ENCODE results near the gene SCFD2. TPM values are rescaled to one million over a fixed set of nuclear protein-coding genes. Genes with fewer than 3 reads are reported as not detected.

Gene SCFD2
- polyA plus RNA-seq, 3 donors: 5.4 to 9.4 (median 6.7) TPM

DNA sequence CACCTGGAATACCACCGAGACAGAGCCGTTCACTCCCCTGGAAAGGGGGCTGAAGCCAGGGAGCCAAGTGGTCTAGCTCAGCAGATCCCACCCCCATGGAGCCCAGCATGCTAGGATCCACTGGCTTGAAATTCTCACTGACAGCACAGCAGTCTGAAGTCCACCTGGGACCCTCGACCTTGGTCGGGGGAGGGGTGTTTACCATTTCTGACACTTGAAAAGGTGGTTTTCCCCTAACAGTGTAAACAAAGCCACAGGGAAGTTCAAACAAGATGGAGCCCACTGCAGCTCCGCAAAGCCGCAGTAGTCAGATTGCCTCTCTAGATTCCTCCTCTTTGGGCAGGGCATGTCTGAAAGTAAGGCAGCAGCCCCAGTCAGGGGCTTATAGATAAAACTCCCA lies 260.5 kb downstream of the SCFD2 start:
- Mint-ChIP-seq H3K36me3 (peaks cover 0 to 2% of the 10 kb centered on the region in 2 donors), H3K4me3 (no peak overlapping the region), H3K4me1 (no peaks in the 10 kb centered on the region), H3K27me3 (ENCODE audit: low read depth in 3 of 3) (no peaks in the 10 kb centered on the region), H3K27ac (no peak overlapping the region), H3K9me3 (peaks cover 3 to 21% (median 16%) of the 10 kb centered on the region in 7 donors)
- TF ChIP-seq, protein P1, sequence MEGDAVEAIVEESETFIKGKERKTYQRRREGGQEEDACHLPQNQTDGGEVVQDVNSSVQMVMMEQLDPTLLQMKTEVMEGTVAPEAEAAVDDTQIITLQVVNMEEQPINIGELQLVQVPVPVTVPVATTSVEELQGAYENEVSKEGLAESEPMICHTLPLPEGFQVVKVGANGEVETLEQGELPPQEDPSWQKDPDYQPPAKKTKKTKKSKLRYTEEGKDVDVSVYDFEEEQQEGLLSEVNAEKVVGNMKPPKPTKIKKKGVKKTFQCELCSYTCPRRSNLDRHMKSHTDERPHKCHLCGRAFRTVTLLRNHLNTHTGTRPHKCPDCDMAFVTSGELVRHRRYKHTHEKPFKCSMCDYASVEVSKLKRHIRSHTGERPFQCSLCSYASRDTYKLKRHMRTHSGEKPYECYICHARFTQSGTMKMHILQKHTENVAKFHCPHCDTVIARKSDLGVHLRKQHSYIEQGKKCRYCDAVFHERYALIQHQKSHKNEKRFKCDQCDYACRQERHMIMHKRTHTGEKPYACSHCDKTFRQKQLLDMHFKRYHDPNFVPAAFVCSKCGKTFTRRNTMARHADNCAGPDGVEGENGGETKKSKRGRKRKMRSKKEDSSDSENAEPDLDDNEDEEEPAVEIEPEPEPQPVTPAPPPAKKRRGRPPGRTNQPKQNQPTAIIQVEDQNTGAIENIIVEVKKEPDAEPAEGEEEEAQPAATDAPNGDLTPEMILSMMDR (IDR thresholded peaks at IDR 0.05): no peak
- WGBS (ENCODE audit: insufficient coverage): 100% methylated on average over 2 of the region's 6 CpGs
- no peak overlapping the region for H2AFZ ChIP-seq (ENCODE audit: insufficient read depth, low read depth, low read length, poor library complexity, severe bottlenecking)
- H3K9me3 ChIP-seq (replicated peaks in 1 of 2; ENCODE audit: control insufficient read depth in 1 of 2, insufficient read depth in 1 of 2, low read length in 2 of 2): no peaks in the 10 kb centered on the region
- no peaks in the 10 kb centered on the region for H3K4me1 ChIP-seq (ENCODE audit: control insufficient read depth in 1 of 2, insufficient read depth in 2 of 2, low read length in 2 of 2)
- DNase-seq: no peak
- H4K20me1 ChIP-seq (ENCODE audit: insufficient read depth, low read length): no peaks in the 10 kb centered on the region
- no peak overlapping the region for H3K4me2 ChIP-seq (replicated peaks; ENCODE audit: extremely low read depth, low read length, poor library complexity, severe bottlenecking)
- no peak overlapping the region for H3K27ac ChIP-seq (ENCODE audit: low read depth in 1 of 2, low read length in 2 of 2)
- no peak overlapping the region for H3K4me3 ChIP-seq (replicated peaks in 1 of 3; ENCODE audit: low read depth in 2 of 3, low read length in 3 of 3)
- no peaks in the 10 kb centered on the region for H3K27me3 ChIP-seq (ENCODE audit: control insufficient read depth in 2 of 2, insufficient read depth in 2 of 2, low read length in 2 of 2)
- H3K9ac ChIP-seq (ENCODE audit: insufficient read depth, low read length, poor library complexity, severe bottlenecking): no peak overlapping the region
- H3K36me3 ChIP-seq (replicated peaks in 1 of 2; ENCODE audit: control insufficient read depth in 1 of 2, insufficient read depth in 2 of 2, low read length in 2 of 2): no peaks in the 10 kb centered on the region
- intact Hi-C loops (cut with micrococcal nuclease): no loop called here
- H3K79me2 ChIP-seq (ENCODE audit: insufficient read depth, low read length): no peaks in the 10 kb centered on the region

GRCh38 chr4:53103481-53103880 lies 262.4 kb downstream of the SCFD2 start:
- H4K20me1 ChIP-seq (ENCODE audit: insufficient read depth, low read length): no peaks in the 10 kb centered on the region
- no peak overlapping the region for H3K27ac ChIP-seq (ENCODE audit: low read depth in 1 of 2, low read length in 2 of 2)
- H3K9ac ChIP-seq (ENCODE audit: insufficient read depth, low read length, poor library complexity, severe bottlenecking): no peak overlapping the region
- H3K9me3 Mint-ChIP-seq: peaks cover 0 to 19% (median 14%) of the 10 kb centered on the region in 7 donors
- H3K9me3 ChIP-seq (replicated peaks in 1 of 2; ENCODE audit: control insufficient read depth in 1 of 2, insufficient read depth in 1 of 2, low read length in 2 of 2): peaks cover 0 to 3% of the 10 kb centered on the region in 2 donors
- WGBS (ENCODE audit: insufficient coverage): no CpG with 5 or more reads among the region's 1 CpG
- no peaks in the 10 kb centered on the region for H3K27me3 ChIP-seq (ENCODE audit: control insufficient read depth in 2 of 2, insufficient read depth in 2 of 2, low read length in 2 of 2)
- peaks cover 0 to 2% of the 10 kb centered on the region in 2 donors for H3K36me3 Mint-ChIP-seq
- H3K4me1 ChIP-seq (ENCODE audit: control insufficient read depth in 1 of 2, insufficient read depth in 2 of 2, low read length in 2 of 2): no peaks in the 10 kb centered on the region
- H3K4me1 Mint-ChIP-seq: no peaks in the 10 kb centered on the region
- DNase-seq: no peak
- H3K27ac Mint-ChIP-seq: no peak overlapping the region
- H3K4me2 ChIP-seq (replicated peaks; ENCODE audit: extremely low read depth, low read length, poor library complexity, severe bottlenecking): no peak overlapping the region
- H3K4me3 Mint-ChIP-seq: no peak overlapping the region
- no peaks in the 10 kb centered on the region for H3K36me3 ChIP-seq (replicated peaks in 1 of 2; ENCODE audit: control insufficient read depth in 1 of 2, insufficient read depth in 2 of 2, low read length in 2 of 2)
- no peak overlapping the region for H2AFZ ChIP-seq (ENCODE audit: insufficient read depth, low read depth, low read length, poor library complexity, severe bottlenecking)
- H3K27me3 Mint-ChIP-seq (ENCODE audit: low read depth in 3 of 3): no peaks in the 10 kb centered on the region
- TF ChIP-seq, protein P1 (IDR thresholded peaks at IDR 0.05): no peak
- intact Hi-C loops (cut with micrococcal nuclease): no loop called here
- H3K79me2 ChIP-seq (ENCODE audit: insufficient read depth, low read length): no peaks in the 10 kb centered on the region
- H3K4me3 ChIP-seq (replicated peaks in 1 of 3; ENCODE audit: low read depth in 2 of 3, low read length in 3 of 3): no peak overlapping the region
